ENCODE measurements around the gene OR2T2. TPM values are rescaled to one million over a fixed set of nuclear protein-coding genes. Genes with fewer than 3 reads are reported as not detected.

OR2T2 gene, protein sequence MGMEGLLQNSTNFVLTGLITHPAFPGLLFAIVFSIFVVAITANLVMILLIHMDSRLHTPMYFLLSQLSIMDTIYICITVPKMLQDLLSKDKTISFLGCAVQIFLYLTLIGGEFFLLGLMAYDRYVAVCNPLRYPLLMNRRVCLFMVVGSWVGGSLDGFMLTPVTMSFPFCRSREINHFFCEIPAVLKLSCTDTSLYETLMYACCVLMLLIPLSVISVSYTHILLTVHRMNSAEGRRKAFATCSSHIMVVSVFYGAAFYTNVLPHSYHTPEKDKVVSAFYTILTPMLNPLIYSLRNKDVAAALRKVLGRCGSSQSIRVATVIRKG
- total RNA-seq, result not detected in 2 replicates

DNA sequence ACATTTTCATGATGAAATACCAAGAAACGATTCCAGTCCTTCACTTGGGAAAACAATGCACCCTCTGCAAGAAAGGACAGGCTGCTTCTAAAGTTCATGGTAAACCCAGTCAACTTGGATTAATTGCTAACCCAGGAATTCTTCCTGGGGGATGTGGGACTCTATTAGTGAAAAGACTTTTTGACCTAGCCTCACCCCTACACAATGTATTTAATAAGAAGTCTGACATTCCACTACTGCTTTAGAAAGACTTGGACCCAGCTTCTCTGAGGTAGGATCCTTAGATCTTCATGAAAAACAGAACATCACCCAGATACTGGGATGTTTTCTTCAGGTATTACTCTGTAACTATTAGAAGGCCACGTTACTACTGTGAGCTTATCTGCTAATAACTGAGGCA, at the start of gene OR2T2:
TSS of gene OR2T2 (plus strand) at position 239 of the 400 bp plus-strand sequence. CDS start 7,161 bp downstream, outside the sequence.

DNA sequence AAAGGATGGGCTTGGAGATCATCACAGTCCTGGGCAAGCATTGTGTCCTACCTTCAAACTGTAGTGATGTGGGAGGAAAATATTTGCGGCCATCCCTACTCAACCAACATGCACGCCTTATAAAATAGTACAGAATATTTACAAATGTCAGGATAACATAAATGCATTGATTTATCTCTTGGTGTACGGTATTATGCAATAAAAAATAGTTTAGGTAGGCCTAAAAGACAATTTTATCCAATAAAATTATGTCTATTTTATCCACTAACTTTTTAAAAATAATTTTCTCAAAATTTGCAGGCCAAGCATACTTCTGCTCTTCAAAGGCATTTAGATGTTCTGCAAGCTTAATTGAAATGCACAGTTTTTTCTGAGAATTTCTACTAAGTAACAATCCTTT, 42.7 kb upstream of the OR2T2 start, which contains the start of gene OR2T1:
TSS of gene OR2T1 (plus strand) at position 301 of the 400 bp plus-strand sequence. CDS start 3,100 bp downstream, outside the sequence.

DNA sequence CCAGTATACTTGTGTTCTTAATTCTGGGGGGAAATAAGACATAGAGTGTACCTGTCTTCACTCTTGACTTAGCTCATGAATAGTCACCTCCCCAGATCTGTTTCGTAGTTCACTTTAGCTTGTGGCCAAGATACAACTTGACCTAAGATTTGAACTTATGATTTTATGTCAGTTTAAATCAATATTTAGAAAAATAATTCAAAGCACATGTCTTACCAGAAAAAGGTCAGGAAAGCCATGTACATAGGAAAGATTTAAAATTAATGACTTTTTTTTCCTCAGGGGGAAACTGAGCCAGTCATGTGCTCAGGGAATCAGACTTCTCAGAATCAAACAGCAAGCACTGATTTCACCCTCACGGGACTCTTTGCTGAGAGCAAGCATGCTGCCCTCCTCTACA, 27.6 kb downstream of the OR2T2 start, which contains the start of gene OR2T3:
TSS of gene OR2T3 (plus strand) at position 301 of the 400 bp plus-strand sequence. CDS start at position 301, 0 bp downstream.

DNA sequence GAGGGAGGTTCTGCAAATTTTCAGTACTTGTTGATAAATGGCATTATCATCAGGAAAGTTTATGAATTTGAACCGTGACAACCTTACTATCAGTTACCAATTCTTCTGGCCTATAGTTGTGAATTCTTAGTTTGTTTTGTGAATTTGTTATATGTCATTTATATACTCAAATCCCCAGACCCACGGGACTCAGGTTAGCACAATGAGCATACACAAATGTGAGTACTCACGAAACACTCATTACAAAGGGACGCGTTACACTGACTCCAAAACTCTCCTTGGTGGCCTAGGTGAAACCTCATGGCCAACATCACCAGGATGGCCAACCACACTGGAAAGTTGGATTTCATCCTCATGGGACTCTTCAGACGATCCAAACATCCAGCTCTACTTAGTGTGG, 42.9 kb downstream of the OR2T2 start, which contains the start of gene OR2T5:
TSS of gene OR2T5 (plus strand) at position 301 of the 400 bp plus-strand sequence. CDS start at position 301, 0 bp downstream.

Other genes starting within 250 kb of the OR2T2 start
- under 0.01 and 0.12 TPM in 2 replicates for gene OR2M3, start 248.4 kb upstream of the OR2T2 start, total RNA-seq
- under 0.01 and 0.12 TPM in 2 replicates for gene OR2M4, start 214.2 kb upstream of the OR2T2 start, total RNA-seq
- gene OR2T33, start 167.7 kb upstream of the OR2T2 start, total RNA-seq, result not detected in 2 replicates
- gene OR2T12, start 142.2 kb upstream of the OR2T2 start, total RNA-seq, result not detected in 2 replicates
- gene OR2M7, start 121.1 kb upstream of the OR2T2 start, total RNA-seq, result not detected in 2 replicates
- gene OR14C36, start 96.9 kb upstream of the OR2T2 start, total RNA-seq, result not detected in 2 replicates
- gene OR2T4, start 84.0 kb upstream of the OR2T2 start, total RNA-seq, result not detected in 2 replicates
- gene OR2T6, start 69.9 kb upstream of the OR2T2 start, total RNA-seq, result not detected in 2 replicates
- not detected in 2 replicates for gene OR2T1, start 42.6 kb upstream of the OR2T2 start, total RNA-seq
- not detected in 2 replicates for gene OR2T3, start 27.7 kb downstream of the OR2T2 start, total RNA-seq
- not detected in 2 replicates for gene OR2T5, start 43.0 kb downstream of the OR2T2 start, total RNA-seq
- not detected in 2 replicates for gene OR2G6, start 62.4 kb downstream of the OR2T2 start, total RNA-seq
- gene OR2T29, start 117.1 kb downstream of the OR2T2 start, total RNA-seq, result not detected in 2 replicates
- not detected in 2 replicates for gene OR2T34, start 129.1 kb downstream of the OR2T2 start, total RNA-seq
- not detected in 2 replicates for gene OR2T10, start 152.1 kb downstream of the OR2T2 start, total RNA-seq
- gene OR2T11, start 189.5 kb downstream of the OR2T2 start, total RNA-seq, result not detected in 2 replicates
- gene OR2T35, start 199.6 kb downstream of the OR2T2 start, total RNA-seq, result not detected in 2 replicates
- gene OR2T27, start 209.9 kb downstream of the OR2T2 start, total RNA-seq, result not detected in 2 replicates